GM19035 (cell line): ENCODE data around the gene CWC25.

Experiments used
- ATAC-seq: cut with Tn5 transposase; IDR thresholded peaks from one replicate; pipeline ENCODE4 v1.9.1; 2021; ENCODE audit not compliant: unreplicated experiment

CWC25 gene

DNA sequence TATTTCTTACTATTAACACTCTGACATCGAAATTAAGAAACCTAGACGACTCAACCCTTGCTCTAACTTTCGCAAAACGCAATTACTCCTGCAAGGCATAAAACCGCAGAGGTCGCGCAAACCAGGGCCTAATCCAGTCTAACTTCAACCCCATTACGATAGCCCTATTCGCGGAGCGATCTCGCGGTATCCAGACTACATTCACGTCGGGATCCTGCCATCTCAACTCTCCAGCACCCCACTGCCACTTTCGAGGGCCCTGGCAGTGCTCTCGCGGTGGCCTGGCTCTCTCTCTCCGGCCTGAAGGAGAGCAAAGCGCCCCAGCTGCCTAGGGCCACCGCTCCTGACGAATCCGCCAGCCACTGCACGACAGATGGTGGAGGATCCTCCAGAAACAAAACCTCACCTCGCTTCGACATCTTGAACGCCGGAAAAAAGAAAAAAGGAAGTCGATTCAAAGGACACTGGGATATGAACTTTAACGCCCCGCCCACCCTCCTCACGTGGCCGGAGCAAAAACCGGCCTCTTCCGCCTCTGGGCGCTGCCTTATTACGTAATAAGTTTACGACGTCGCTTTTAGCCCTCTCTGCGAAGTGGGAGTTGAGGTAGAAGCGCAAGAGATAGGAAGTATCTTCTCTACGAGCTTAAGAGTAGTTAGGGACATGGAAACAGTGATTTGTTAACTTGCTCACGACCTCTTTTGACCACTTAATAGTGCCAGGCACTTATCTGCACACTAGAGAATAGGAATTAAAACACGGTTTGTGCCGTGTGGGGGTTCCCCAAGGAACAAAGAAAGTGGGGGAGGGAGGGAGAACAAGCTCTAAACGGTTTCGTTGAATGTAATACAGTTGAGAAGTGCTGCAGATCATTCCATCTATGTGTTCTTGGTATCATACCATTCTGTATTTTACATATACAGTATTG, 28.4 kb upstream of the CWC25 start, which contains the start of gene RPL23:
TSS of gene RPL23 (minus strand) at position 430 of the 928 bp plus-strand sequence. CDS start at position 419, 11 bp downstream.
- peak; percentile 82 for ATAC-seq

GRCh38 chr17:38852771-38853291, 27.7 kb upstream of the CWC25 start:
- no peak for ATAC-seq

- no peak for ATAC-seq
These were observed 26.3 kb upstream of the CWC25 start for GRCh38 chr17:38851434-38851833.

GRCh38 chr17:38850374-38850773, 25.3 kb upstream of the CWC25 start:
- no peak for ATAC-seq

DNA sequence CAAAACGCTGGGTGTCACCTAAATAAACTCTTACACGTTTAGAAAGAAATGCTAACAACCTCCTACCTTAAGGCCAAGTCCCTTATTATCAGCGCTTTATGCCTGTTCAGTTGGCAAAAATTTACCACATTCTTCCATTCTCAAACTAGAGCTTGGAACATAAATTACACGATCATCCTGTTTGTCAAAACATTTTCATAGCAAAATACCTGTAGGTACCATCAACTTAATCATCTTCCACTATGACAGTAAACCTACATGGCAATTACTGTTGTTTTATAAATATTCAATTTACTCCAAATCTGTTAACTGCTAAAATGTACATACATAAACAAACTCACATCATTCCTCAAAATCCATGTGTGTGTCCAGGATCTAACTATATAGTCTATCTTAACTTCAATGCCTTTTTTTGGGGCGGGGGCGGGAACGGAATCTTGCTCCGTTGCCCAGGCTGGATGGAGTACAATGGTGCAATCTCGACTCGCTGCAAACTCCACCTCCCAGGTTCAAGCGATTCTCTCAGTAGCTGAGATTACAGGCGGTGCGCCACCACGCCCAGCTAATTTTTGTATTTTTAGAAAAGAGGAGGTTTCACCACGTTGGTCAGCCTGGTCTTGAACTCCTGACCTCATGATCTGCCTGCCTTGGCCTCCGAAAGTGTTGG, 24.0 kb upstream of the CWC25 start:
- no peak for ATAC-seq

DNA sequence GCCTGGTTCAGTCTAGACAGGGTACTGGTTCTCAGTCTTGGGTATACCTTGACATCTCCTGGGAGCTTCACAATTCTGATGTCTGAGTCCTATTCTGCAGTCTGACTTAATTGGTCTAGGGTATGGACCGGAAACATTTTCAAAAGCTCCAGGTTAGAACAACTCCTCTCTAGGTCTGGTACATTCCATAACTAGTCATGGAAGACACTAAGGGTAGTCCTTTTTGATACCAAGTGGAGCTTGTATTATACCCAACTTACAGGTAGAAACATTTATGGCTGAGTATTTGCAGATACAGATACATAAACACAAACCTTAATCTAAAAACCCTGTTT, 23.4 kb upstream of the CWC25 start:
- no peak for ATAC-seq

- no peak for ATAC-seq
These were observed 19.2 kb upstream of the CWC25 start for GRCh38 chr17:38844261-38844757.

DNA sequence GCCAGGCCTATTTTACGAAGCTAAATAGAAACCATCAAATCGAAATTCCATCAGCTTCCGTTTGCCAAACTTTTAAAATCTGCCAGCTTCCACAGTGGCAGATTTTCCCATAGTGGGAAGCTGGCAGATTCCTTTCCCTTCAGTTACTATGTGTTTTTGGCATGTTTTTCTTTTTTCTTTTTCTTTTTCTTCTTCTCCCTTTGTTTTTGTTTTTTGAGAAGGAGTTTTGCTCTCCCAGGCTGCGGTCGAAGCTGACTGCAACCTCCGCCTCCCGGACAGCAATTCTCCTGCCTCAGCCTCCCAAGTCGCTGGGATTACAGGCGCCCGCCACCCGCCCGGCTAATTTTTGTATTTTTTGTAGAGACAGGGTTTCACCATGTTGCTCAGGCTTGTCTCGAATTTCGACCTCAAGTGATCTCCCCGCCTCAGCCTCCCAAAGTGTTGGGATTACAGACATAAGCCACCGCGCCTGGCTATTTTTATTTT, 684 bp upstream of the CWC25 start:
- ATAC-seq: no peak

- ATAC-seq: no peak
These were observed 9.4 kb downstream of the CWC25 start for GRCh38 chr17:38815576-38816193.

DNA sequence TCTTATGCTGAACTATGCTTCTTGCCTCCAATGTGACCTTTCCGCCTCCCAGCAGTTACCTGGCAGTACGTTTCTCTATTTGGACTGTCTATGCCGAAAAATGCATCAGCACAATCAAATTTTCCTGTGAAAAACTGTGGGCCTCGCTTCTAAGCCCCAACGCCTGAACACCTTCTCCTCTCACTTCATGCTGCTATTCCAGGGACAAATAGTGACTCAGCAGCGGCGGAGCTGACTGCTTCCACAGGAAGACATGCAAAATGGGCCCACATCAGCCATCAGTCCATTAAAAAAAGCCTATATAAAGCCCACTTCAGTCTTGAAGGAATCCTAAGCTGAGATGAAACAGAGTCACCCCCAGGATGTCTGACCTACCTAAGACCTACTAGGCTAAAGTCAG, 15.3 kb downstream of the CWC25 start:
- no peak for ATAC-seq

DNA sequence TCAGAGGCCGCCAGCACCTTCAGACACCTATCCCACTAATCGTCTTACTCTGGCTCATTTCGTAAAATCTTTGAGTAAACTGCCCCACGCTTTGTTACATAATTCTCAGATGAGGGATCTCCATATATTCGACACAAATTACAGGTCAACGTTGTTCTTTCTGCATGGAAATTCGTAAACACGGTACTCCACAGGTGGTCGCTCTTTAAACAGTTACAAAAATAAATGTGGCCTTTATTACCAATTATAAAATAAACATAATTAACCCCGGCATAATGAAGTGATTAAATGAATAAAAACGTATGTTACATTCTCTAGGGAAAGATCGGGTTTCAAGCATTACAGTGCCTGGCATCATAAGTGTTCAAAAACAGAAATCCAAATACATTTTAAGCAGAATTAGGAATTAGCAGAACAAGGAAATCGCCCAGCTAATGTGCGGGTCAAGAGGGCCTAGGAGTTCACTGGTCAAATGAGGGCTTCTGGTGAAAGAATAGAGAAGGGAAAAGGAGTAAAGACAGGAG, 24.8 kb downstream of the CWC25 start:
- no peak for ATAC-seq

DNA sequence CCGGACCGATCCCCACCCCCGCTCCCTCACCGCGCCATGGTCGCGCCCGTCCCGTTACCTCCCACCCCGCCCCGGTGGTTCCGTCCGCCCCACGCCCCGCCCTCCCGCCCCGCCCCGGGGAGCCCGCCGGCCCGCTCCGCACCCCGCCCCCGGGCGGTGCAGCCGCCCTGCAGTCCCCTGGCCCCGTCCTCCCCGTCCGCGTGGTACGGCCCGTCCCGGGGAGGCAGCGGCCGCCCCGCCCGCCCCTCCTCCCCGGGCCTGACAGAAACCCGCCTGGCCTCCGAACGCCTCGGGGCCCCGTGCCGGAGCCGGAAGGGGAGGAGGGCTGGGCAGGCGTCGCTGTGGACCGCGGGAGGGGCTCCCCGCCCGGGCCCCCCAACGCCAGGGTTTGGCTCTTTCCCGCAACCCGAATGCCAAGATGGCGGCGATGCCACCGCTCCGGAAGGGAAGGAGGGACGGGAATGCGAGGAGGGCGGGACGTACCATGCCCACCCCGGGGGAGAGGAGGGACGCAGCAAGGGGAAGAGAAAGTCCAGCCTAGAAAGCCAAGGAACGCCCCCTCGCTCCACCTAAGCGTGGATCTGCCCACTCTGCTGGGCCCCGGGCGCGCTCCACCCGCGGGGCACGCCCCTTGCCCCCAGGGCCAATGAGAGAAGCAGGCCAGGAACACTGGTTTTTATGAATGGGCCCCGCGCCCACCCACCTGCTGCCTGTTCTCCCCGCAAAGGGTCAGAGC, 25.5 kb downstream of the CWC25 start, which contains the start of gene PIP4K2B:
TSS of gene PIP4K2B (minus strand) at position 56 of the 736 bp plus-strand sequence. CDS start 132 bp downstream, outside the sequence.
- peak; percentile 76 for ATAC-seq

GRCh38 chr17:38798614-38799500, 26.3 kb downstream of the CWC25 start:
- peak; percentile 28 for ATAC-seq

GRCh38 chr17:38797828-38798227, 27.3 kb downstream of the CWC25 start:
- no peak for ATAC-seq

DNA sequence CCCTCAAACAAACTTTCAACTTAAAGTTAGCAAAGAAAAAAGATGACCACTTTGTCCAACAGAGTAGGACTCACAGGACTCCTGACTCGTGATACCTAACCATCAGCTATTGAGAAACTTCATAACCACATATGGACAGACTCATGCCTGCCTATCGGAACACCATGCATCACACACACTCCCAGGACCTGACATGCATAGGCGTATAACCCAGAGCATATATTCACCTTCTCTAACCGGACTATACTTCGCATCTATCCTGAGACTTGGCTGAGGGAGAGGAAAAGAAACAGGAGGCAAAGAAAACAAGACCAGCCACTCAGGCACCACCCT, 28.0 kb downstream of the CWC25 start:
- no peak for ATAC-seq

- ATAC-seq: no peak
These were observed 28.5 kb downstream of the CWC25 start for GRCh38 chr17:38796451-38797157.

GRCh38 chr17:38794221-38794620, 30.9 kb downstream of the CWC25 start:
- ATAC-seq: no peak

- no peak for ATAC-seq
These were observed 34.0 kb downstream of the CWC25 start for GRCh38 chr17:38791162-38791561.
